H1 (cell line): Measurements from ENCODE around the gene PSPN. TPM values are rescaled to one million over a fixed set of nuclear protein-coding genes. Genes with fewer than 3 reads are reported as not detected.
"Not testable (repeated sequence)": the region's sequence is repeated elsewhere in the genome, so short reads cannot be mapped to it uniquely, and the experiment has no call there.

Experiments used
- CTCF ChIA-PET: fragments of 300-600 bp; sonication (Branson Sonifier 250); formaldehyde crosslinking; loops from one replicate; lab custom pipeline; 2021; ENCODE audit not compliant: partially characterized antibody; lab: Charles Lee
- POLR2A ChIA-PET: fragments of 300-600 bp; sonication (Branson Sonifier 250); formaldehyde crosslinking; loops from one replicate; lab custom pipeline; 2021; ENCODE audit warnings: inconsistent platforms; ENCODE audit not compliant: partially characterized antibody; lab: Charles Lee
- DNase-seq, 2 experiments: peaks; one replicate each; pipeline versions ENCODE4 v3.0.0 to v3.0.0-alpha.2; 2010 to 2022; ENCODE audit warnings: low spot score in 2 of 2, low read depth in 1 of 2, mixed read lengths in 1 of 2
- FAIRE-seq: peaks from 2 replicates; lab custom pipeline; 2011; peaks lifted over from hg19 to GRCh38; lab: Jason Lieb, UNC
- H2AFZ ChIP-seq: 2 replicates; pipeline ENCODE4 v1.8.1; 2012; ENCODE audit warnings: low read length, inconsistent platforms
- H2AK5ac ChIP-seq: 2 replicates; pipeline ENCODE4 v1.6.1; 2013; ENCODE audit warnings: low read depth, low read length
- H2BK120ac ChIP-seq: replicated peaks from 2 replicates; pipeline ENCODE3; 2013; ENCODE audit warnings: low read depth, low read length, inconsistent platforms
- H2BK12ac ChIP-seq: 2 replicates; pipeline ENCODE4 v1.6.1; 2013; ENCODE audit warnings: low read depth, low read length
- H2BK15ac ChIP-seq: 2 replicates; pipeline ENCODE4 v1.6.1; 2013; ENCODE audit warnings: low read length
- H2BK20ac ChIP-seq: 2 replicates; pipeline ENCODE4 v1.6.1; 2013; ENCODE audit warnings: low read length
- H2BK5ac ChIP-seq: 2 replicates; pipeline ENCODE4 v1.6.1; 2013; ENCODE audit warnings: low read depth, low read length
- H3K14ac ChIP-seq: 2 replicates; pipeline ENCODE4 v1.6.1; 2013; ENCODE audit warnings: inconsistent platforms; ENCODE audit not compliant: insufficient read length
- H3K18ac ChIP-seq: 2 replicates; pipeline ENCODE4 v1.6.1; 2013; ENCODE audit warnings: low read length; ENCODE audit errors: extremely low read depth
- H3K23ac ChIP-seq: 2 replicates; pipeline ENCODE4 v1.6.1; 2013; ENCODE audit warnings: inconsistent platforms; ENCODE audit not compliant: insufficient read length
- H3K23me2 ChIP-seq: 2 replicates; pipeline ENCODE4 v1.6.1; 2013; ENCODE audit warnings: low read depth, low read length
- H3K27ac ChIP-seq: 2 replicates; pipeline ENCODE4 v1.6.1; 2011; ENCODE audit warnings: low read depth, low read length, inconsistent platforms
- H3K27me3 ChIP-seq, 4 experiments: replicated peaks in 1 of 4; 1 replicate in 1 of 4; 2 replicates in 3 of 4; pipeline versions ENCODE4 v1.6.1 to v1.8.1; 2011 to 2013; ENCODE audit warnings: low read length in 3 of 4, mild to moderate bottlenecking in 3 of 4, inconsistent platforms in 2 of 4, mixed read lengths in 2 of 4, moderate library complexity in 1 of 4; ENCODE audit not compliant: control insufficient read depth in 3 of 4, insufficient read depth in 3 of 4; ENCODE audit errors: extremely low read depth in 1 of 4
- H3K36me3 ChIP-seq, 4 experiments: 2 replicates each; pipeline versions ENCODE4 v1.6.1 to v1.8.1; 2011 to 2013; ENCODE audit warnings: mild to moderate bottlenecking in 4 of 4, low read length in 3 of 4, moderate library complexity in 2 of 4, control low read depth in 1 of 4, inconsistent platforms in 1 of 4; ENCODE audit not compliant: insufficient read depth in 4 of 4, control insufficient read depth in 2 of 4
- H3K4ac ChIP-seq: replicated peaks from 2 replicates; pipeline ENCODE3; 2013; ENCODE audit warnings: low read length, low read depth, mixed read lengths, inconsistent platforms; ENCODE audit not compliant: insufficient read length
- H3K4me1 ChIP-seq, 4 experiments: replicated peaks in 1 of 4; 1 replicate in 1 of 4; 2 replicates in 3 of 4; pipeline versions ENCODE4 v1.6.1 to v1.8.1; 2011 to 2013; ENCODE audit warnings: low read length in 3 of 4, inconsistent platforms in 2 of 4, mixed read lengths in 1 of 4; ENCODE audit not compliant: insufficient read depth in 4 of 4, control insufficient read depth in 3 of 4
- H3K4me2 ChIP-seq, 2 experiments: 2 replicates each; pipeline versions ENCODE4 v1.6.1 to v1.8.1; 2011 to 2013; ENCODE audit warnings: low read depth in 2 of 2, low read length in 2 of 2, control low read depth in 1 of 2, inconsistent platforms in 1 of 2, mild to moderate bottlenecking in 1 of 2; ENCODE audit not compliant: insufficient read depth in 1 of 2
- H3K4me3 ChIP-seq, 4 experiments: fragments of 200-600, 300-600 bp in 1 of 4; sonication (generic), shearing (Covaris generic), sonication (Bioruptor Twin) in 1 of 4; 2 replicates each; pipeline versions ENCODE4 v1.5.1 to v1.8.1; 2011 to 2016; ENCODE audit warnings: low read length in 4 of 4, low read depth in 3 of 4, control low read depth in 2 of 4, inconsistent platforms in 2 of 4, mild to moderate bottlenecking in 2 of 4, mixed read lengths in 1 of 4, moderate library complexity in 1 of 4; ENCODE audit not compliant: insufficient read depth in 2 of 4; ENCODE audit errors: extremely low read depth in 1 of 4
- H3K56ac ChIP-seq: replicated peaks from 2 replicates; pipeline ENCODE3; 2013; ENCODE audit warnings: low read depth, mild to moderate bottlenecking, mixed read lengths, low read length, inconsistent platforms; ENCODE audit not compliant: insufficient read length
- H3K79me1 ChIP-seq: 2 replicates; pipeline ENCODE4 v1.6.1; 2013; ENCODE audit warnings: low read depth, low read length, control low read depth
- H3K79me2 ChIP-seq, 2 experiments: 2 replicates each; pipeline versions ENCODE4 v1.6.1 to v1.8.1; 2012 to 2013; ENCODE audit warnings: low read length in 2 of 2, mild to moderate bottlenecking in 2 of 2, inconsistent platforms in 1 of 2; ENCODE audit not compliant: insufficient read depth in 2 of 2, control insufficient read depth in 1 of 2
- H3K9ac ChIP-seq, 4 experiments: replicated peaks in 1 of 4; 1 replicate in 1 of 4; 2 replicates in 3 of 4; pipeline versions ENCODE4 v1.6.1 to v1.8.1; 2011 to 2013; ENCODE audit warnings: low read depth in 3 of 4, low read length in 3 of 4, control low read depth in 2 of 4, mild to moderate bottlenecking in 2 of 4, moderate library complexity in 2 of 4, inconsistent platforms in 1 of 4; ENCODE audit errors: extremely low read depth in 1 of 4
- H3K9me3 ChIP-seq, 2 experiments: 2 replicates each; pipeline versions ENCODE4 v1.6.1 to v1.8.1; 2012 to 2013; ENCODE audit warnings: mild to moderate bottlenecking in 2 of 2, moderate library complexity in 2 of 2, control low read depth in 1 of 2, inconsistent platforms in 1 of 2, low read depth in 1 of 2, low read length in 1 of 2, mixed read lengths in 1 of 2; ENCODE audit not compliant: insufficient read depth in 2 of 2
- H4K20me1 ChIP-seq, 2 experiments: replicated peaks in 1 of 2; 2 replicates each; pipeline versions ENCODE3 to v1.8.1; 2011 to 2013; ENCODE audit warnings: inconsistent platforms in 2 of 2, low read length in 2 of 2, mild to moderate bottlenecking in 1 of 2; ENCODE audit not compliant: insufficient read depth in 2 of 2, control insufficient read depth in 1 of 2
- H4K5ac ChIP-seq: 2 replicates; pipeline ENCODE4 v1.6.1; 2013; ENCODE audit warnings: low read length, low read depth, mixed read lengths, inconsistent platforms; ENCODE audit not compliant: insufficient read length
- H4K8ac ChIP-seq: 2 replicates; pipeline ENCODE4 v1.8.0; 2013; ENCODE audit warnings: mild to moderate bottlenecking, moderate library complexity, low read length, inconsistent platforms; ENCODE audit not compliant: insufficient read depth; ENCODE audit errors: extremely low read depth
- H4K91ac ChIP-seq: replicated peaks from 2 replicates; pipeline ENCODE3; 2013; ENCODE audit warnings: low read length, mixed read lengths, inconsistent platforms; ENCODE audit not compliant: insufficient read length
- WGBS, 2 experiments: shearing (Covaris generic) in 1 of 2; methylation state at CpG; one replicate each; pipeline versions ENCODE4 v1.1.6 to v1.1.7; 2013 to 2015; ENCODE audit warnings: low lambda C conversion rate in 2 of 2, mixed read lengths in 2 of 2, inconsistent platforms in 1 of 2, low coverage in 1 of 2, missing lambda C conversion rate in 1 of 2; ENCODE audit not compliant: insufficient replicate concordance in 2 of 2, insufficient coverage in 1 of 2, insufficient read length in 1 of 2; ENCODE audit errors: extremely low coverage in 1 of 2, missing lambda C conversion rate in 1 of 2; 5-methylcytosine and 5-hydroxymethylcytosine counted together
- polyA plus RNA-seq, 7 experiments: library from polyadenylated mRNA; depleted of rRNA in 3 of 7; stranded (reverse) in 5 of 7; unstranded in 2 of 7; fragments of >200 nt in 5 of 7; fragments of 200-250 nt in 2 of 7; gene quantifications; 1 replicate in 5 of 7; 2 replicates in 1 of 7; 4 replicates in 1 of 7; pipeline versions ENCODE4 v1.2.1 to v1.2.3, GENCODE V29; 2011 to 2013; ENCODE audit warnings: missing spikeins in 2 of 7, mixed read lengths in 2 of 7
- total RNA-seq: library from RNA; stranded (reverse); fragmentation: NEBNext Ultra II Directional; extraction: Animal tissue kit (Norgen Biotek cat#: 25700); gene quantifications from 2 replicates; pipeline ENCODE4 v1.2.1, GENCODE V29; 2021

PSPN gene
- total and polyA plus RNA-seq, 2 of the 8 experiments (the other 6 are each of a cell fraction or from before 2014, with no cell fraction given): 1.0 to 2.1 TPM

GRCh38 chr19:6355321-6356040, 20.3 kb downstream of the PSPN start:
- DNase-seq, FAIRE-seq: not testable (repeated sequence)
- CTCF ChIA-PET: interaction anchor here (1.9 kb wide), 1 partner anchor 95 kb away, joined by 4 read pairs; no protein-coding TSS in a partner anchor

More at GRCh38 chr19:6355321-6356040, 20.3 kb downstream of the PSPN start:
- H4K91ac ChIP-seq, H3K9ac ChIP-seq, H3K4me2 ChIP-seq, H2BK15ac ChIP-seq, H3K4me3 ChIP-seq, H4K20me1 ChIP-seq, H2BK20ac ChIP-seq, H3K4me1 ChIP-seq, H3K79me2 ChIP-seq, H2BK120ac ChIP-seq, H2BK5ac ChIP-seq, H3K27ac ChIP-seq, H4K5ac ChIP-seq, H3K4ac ChIP-seq, H3K79me1 ChIP-seq, H2AK5ac ChIP-seq, H3K56ac ChIP-seq, H3K27me3 ChIP-seq, POLR2A ChIA-PET, H3K23me2 ChIP-seq, H3K18ac ChIP-seq, H4K8ac ChIP-seq, H2BK12ac ChIP-seq, H3K23ac ChIP-seq, H3K14ac ChIP-seq, H2AFZ ChIP-seq, H3K36me3 ChIP-seq: not testable (repeated sequence)
- 88% methylated on average over 10 of the region's 46 CpGs; no CpG with 5 or more reads in 1 of the 2 experiments for WGBS, 2 experiments
- peaks cover 0 to 10% of the 10 kb centered on the region in 2 experiments; a peak in 2 of 4 replicates for H3K9me3 ChIP-seq
